H1 (cell line): ENCODE data around the gene MYPOP. TPM values are rescaled to one million over a fixed set of nuclear protein-coding genes. Genes with fewer than 3 reads are reported as not detected.

Experiments
- JUN ChIP-seq: IDR thresholded peaks from 2 replicates; pipeline ENCODE4 v1.6.1; 2011; ENCODE audit warnings: low read depth, mild to moderate bottlenecking, improper control_type of control experiment, low read length
- MAFK ChIP-seq: IDR thresholded peaks from 2 replicates; pipeline ENCODE4 v1.6.1; 2012; ENCODE audit warnings: low read depth, mild to moderate bottlenecking, improper control_type of control experiment, low read length
- RBBP5 ChIP-seq: IDR thresholded peaks from 2 replicates; pipeline ENCODE4 v1.7.1; 2012; ENCODE audit warnings: low read depth, mild to moderate bottlenecking, inconsistent platforms, low read length, moderate library complexity, borderline replicate concordance
- TCF12 ChIP-seq: IDR thresholded peaks from 2 replicates; pipeline ENCODE4 v1.6.1; 2011; ENCODE audit warnings: low read depth, mild to moderate bottlenecking, low read length
- polyA plus RNA-seq, 7 experiments: library from polyadenylated mRNA; depleted of rRNA in 3 of 7; stranded (reverse) in 5 of 7; unstranded in 2 of 7; fragments of >200 nt in 5 of 7; fragments of 200-250 nt in 2 of 7; gene quantifications; 1 replicate in 5 of 7; 2 replicates in 1 of 7; 4 replicates in 1 of 7; pipeline versions ENCODE4 v1.2.1 to v1.2.3, GENCODE V29; 2011 to 2013; ENCODE audit warnings: missing spikeins in 2 of 7, mixed read lengths in 2 of 7
- total RNA-seq: library from RNA; stranded (reverse); fragmentation: NEBNext Ultra II Directional; extraction: Animal tissue kit (Norgen Biotek cat#: 25700); gene quantifications from 2 replicates; pipeline ENCODE4 v1.2.1, GENCODE V29; 2021
- TF ChIP-seq, protein P1 (sequence below): fragments of 300-600 bp; sonication (generic); IDR thresholded peaks from 2 replicates; pipeline ENCODE4 v1.7.1; 2012; ENCODE audit warnings: low read length, moderate library complexity, mild to moderate bottlenecking, inconsistent platforms; ENCODE audit not compliant: insufficient replicate concordance
- TF ChIP-seq, protein P2 (sequence below): IDR thresholded peaks from 2 replicates; pipeline ENCODE4 v1.6.1; 2012; ENCODE audit warnings: inconsistent platforms
- TF ChIP-seq, protein P3 (sequence below): IDR thresholded peaks from 2 replicates; pipeline ENCODE4 v1.6.1; 2011; ENCODE audit warnings: low read length, improper control_type of control experiment

Gene MYPOP
- total and polyA plus RNA-seq, 2 of the 8 experiments (the other 6 are each of a cell fraction or from before 2014, with no cell fraction given) = 3.2 to 11.1 TPM

DNA sequence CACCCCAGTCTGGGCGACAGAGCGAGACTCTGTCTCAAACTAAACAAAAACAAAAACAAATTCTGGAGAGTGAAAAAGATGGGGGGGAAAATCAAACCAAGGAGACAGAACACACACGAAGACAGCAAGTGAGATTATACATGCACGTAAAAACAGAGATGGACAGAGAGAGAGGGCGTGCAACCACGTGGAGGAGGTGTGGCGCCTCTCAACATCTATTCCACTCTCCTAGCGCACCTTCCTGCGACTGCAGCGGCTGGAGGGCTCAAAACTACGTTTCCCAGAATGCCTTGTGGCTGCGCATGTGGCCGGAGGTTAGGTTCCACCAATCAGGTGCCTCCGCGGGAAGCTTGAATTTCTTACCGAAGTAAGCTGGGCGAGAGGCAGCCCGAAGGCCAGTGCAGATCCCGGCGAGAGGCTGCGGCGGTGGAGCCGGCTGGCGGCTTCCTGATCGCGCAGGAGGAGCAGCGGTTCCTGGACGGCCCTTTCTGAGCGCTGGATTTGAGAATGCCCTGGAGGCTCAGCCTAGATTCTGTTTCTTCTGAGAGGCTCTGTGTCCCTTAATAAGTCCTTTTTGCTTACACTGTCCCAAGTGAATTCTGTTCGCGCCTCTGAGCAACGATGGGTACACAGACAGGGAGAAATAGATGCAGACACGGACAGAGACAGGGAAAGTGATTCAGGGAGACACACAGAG is 25.3 kb upstream of the MYPOP start (continued):
- TF ChIP-seq, protein P1, sequence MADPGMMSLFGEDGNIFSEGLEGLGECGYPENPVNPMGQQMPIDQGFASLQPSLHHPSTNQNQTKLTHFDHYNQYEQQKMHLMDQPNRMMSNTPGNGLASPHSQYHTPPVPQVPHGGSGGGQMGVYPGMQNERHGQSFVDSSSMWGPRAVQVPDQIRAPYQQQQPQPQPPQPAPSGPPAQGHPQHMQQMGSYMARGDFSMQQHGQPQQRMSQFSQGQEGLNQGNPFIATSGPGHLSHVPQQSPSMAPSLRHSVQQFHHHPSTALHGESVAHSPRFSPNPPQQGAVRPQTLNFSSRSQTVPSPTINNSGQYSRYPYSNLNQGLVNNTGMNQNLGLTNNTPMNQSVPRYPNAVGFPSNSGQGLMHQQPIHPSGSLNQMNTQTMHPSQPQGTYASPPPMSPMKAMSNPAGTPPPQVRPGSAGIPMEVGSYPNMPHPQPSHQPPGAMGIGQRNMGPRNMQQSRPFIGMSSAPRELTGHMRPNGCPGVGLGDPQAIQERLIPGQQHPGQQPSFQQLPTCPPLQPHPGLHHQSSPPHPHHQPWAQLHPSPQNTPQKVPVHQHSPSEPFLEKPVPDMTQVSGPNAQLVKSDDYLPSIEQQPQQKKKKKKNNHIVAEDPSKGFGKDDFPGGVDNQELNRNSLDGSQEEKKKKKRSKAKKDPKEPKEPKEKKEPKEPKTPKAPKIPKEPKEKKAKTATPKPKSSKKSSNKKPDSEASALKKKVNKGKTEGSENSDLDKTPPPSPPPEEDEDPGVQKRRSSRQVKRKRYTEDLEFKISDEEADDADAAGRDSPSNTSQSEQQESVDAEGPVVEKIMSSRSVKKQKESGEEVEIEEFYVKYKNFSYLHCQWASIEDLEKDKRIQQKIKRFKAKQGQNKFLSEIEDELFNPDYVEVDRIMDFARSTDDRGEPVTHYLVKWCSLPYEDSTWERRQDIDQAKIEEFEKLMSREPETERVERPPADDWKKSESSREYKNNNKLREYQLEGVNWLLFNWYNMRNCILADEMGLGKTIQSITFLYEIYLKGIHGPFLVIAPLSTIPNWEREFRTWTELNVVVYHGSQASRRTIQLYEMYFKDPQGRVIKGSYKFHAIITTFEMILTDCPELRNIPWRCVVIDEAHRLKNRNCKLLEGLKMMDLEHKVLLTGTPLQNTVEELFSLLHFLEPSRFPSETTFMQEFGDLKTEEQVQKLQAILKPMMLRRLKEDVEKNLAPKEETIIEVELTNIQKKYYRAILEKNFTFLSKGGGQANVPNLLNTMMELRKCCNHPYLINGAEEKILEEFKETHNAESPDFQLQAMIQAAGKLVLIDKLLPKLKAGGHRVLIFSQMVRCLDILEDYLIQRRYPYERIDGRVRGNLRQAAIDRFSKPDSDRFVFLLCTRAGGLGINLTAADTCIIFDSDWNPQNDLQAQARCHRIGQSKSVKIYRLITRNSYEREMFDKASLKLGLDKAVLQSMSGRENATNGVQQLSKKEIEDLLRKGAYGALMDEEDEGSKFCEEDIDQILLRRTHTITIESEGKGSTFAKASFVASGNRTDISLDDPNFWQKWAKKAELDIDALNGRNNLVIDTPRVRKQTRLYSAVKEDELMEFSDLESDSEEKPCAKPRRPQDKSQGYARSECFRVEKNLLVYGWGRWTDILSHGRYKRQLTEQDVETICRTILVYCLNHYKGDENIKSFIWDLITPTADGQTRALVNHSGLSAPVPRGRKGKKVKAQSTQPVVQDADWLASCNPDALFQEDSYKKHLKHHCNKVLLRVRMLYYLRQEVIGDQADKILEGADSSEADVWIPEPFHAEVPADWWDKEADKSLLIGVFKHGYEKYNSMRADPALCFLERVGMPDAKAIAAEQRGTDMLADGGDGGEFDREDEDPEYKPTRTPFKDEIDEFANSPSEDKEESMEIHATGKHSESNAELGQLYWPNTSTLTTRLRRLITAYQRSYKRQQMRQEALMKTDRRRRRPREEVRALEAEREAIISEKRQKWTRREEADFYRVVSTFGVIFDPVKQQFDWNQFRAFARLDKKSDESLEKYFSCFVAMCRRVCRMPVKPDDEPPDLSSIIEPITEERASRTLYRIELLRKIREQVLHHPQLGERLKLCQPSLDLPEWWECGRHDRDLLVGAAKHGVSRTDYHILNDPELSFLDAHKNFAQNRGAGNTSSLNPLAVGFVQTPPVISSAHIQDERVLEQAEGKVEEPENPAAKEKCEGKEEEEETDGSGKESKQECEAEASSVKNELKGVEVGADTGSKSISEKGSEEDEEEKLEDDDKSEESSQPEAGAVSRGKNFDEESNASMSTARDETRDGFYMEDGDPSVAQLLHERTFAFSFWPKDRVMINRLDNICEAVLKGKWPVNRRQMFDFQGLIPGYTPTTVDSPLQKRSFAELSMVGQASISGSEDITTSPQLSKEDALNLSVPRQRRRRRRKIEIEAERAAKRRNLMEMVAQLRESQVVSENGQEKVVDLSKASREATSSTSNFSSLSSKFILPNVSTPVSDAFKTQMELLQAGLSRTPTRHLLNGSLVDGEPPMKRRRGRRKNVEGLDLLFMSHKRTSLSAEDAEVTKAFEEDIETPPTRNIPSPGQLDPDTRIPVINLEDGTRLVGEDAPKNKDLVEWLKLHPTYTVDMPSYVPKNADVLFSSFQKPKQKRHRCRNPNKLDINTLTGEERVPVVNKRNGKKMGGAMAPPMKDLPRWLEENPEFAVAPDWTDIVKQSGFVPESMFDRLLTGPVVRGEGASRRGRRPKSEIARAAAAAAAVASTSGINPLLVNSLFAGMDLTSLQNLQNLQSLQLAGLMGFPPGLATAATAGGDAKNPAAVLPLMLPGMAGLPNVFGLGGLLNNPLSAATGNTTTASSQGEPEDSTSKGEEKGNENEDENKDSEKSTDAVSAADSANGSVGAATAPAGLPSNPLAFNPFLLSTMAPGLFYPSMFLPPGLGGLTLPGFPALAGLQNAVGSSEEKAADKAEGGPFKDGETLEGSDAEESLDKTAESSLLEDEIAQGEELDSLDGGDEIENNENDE = no peak
- TF ChIP-seq, protein P2, sequence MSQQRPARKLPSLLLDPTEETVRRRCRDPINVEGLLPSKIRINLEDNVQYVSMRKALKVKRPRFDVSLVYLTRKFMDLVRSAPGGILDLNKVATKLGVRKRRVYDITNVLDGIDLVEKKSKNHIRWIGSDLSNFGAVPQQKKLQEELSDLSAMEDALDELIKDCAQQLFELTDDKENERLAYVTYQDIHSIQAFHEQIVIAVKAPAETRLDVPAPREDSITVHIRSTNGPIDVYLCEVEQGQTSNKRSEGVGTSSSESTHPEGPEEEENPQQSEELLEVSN = peak; percentile 98
- TF ChIP-seq RBBP5 (no peak), JUN (no peak), TCF12 (0 out of 2 replicates have a peak, but pooled peaks have one; percentile 28), MAFK (no peak)
- TF ChIP-seq, protein P3, sequence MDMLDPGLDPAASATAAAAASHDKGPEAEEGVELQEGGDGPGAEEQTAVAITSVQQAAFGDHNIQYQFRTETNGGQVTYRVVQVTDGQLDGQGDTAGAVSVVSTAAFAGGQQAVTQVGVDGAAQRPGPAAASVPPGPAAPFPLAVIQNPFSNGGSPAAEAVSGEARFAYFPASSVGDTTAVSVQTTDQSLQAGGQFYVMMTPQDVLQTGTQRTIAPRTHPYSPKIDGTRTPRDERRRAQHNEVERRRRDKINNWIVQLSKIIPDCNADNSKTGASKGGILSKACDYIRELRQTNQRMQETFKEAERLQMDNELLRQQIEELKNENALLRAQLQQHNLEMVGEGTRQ = peak; percentile 86
